H9 (cell line): Measurements from ENCODE around the gene NPLOC4. TPM values are rescaled to one million over a fixed set of nuclear protein-coding genes. Genes with fewer than 3 reads are reported as not detected.

Source experiments
- DNase-seq: peaks from one replicate; pipeline ENCODE4 v3.0.0-alpha.2; 2017
- H2AFZ ChIP-seq: one replicate; pipeline ENCODE4 v1.6.1; 2013; ENCODE audit warnings: mild to moderate bottlenecking, low read length, control low read depth, moderate library complexity
- H2AK5ac ChIP-seq: 2 replicates; pipeline ENCODE4 v1.6.1; 2013; ENCODE audit warnings: low read length, control low read depth, mixed read lengths; ENCODE audit not compliant: insufficient read length
- H2BK120ac ChIP-seq: one replicate; pipeline ENCODE4 v1.6.1; 2013; ENCODE audit warnings: low read depth, mild to moderate bottlenecking, low read length, control low read depth, inconsistent platforms; ENCODE audit not compliant: poor library complexity, severe bottlenecking
- H2BK12ac ChIP-seq: 2 replicates; pipeline ENCODE4 v1.6.1; 2013; ENCODE audit warnings: low read length, control low read depth, mixed read lengths, low read depth; ENCODE audit not compliant: insufficient read length
- H2BK15ac ChIP-seq: 2 replicates; pipeline ENCODE4 v1.6.1; 2013; ENCODE audit warnings: low read depth, low read length, control low read depth
- H2BK20ac ChIP-seq: one replicate; pipeline ENCODE4 v1.6.1; 2013; ENCODE audit warnings: low read depth, mild to moderate bottlenecking, low read length, control low read depth, inconsistent platforms; ENCODE audit not compliant: poor library complexity, severe bottlenecking
- H2BK5ac ChIP-seq: 2 replicates; pipeline ENCODE4 v1.6.1; 2013; ENCODE audit warnings: low read length, control low read depth, mixed read lengths; ENCODE audit not compliant: insufficient read length
- H3K14ac ChIP-seq: 2 replicates; pipeline ENCODE4 v1.6.1; 2013; ENCODE audit warnings: low read length, control low read depth; ENCODE audit not compliant: insufficient read depth
- H3K18ac ChIP-seq: 2 replicates; pipeline ENCODE4 v1.6.1; 2013; ENCODE audit warnings: low read depth, mild to moderate bottlenecking, mixed read lengths, low read length, control low read depth; ENCODE audit not compliant: insufficient read length
- H3K23ac ChIP-seq: 2 replicates; pipeline ENCODE4 v1.6.1; 2013; ENCODE audit warnings: low read length, control low read depth, mixed read lengths, low read depth; ENCODE audit not compliant: insufficient read length
- H3K23me2 ChIP-seq: 2 replicates; pipeline ENCODE4 v1.6.1; 2013; ENCODE audit warnings: low read depth, mild to moderate bottlenecking, mixed read lengths, low read length, control low read depth; ENCODE audit not compliant: insufficient read length, poor library complexity, severe bottlenecking
- H3K27ac ChIP-seq: 2 replicates; pipeline ENCODE4 v1.5.1; 2013; ENCODE audit warnings: low read length, control low read depth, mixed read lengths, low read depth; ENCODE audit not compliant: insufficient read length
- H3K27me3 ChIP-seq: 2 replicates; pipeline ENCODE4 v1.6.1; 2013; ENCODE audit warnings: low read length, control low read depth, inconsistent platforms; ENCODE audit not compliant: insufficient read depth
- H3K4ac ChIP-seq: 2 replicates; pipeline ENCODE4 v1.6.1; 2013; ENCODE audit warnings: low read depth, mild to moderate bottlenecking, control low read depth, inconsistent platforms, low read length, moderate library complexity
- H3K4me1 ChIP-seq: 2 replicates; pipeline ENCODE4 v1.6.1; 2013; ENCODE audit warnings: low read length, control low read depth, inconsistent platforms; ENCODE audit not compliant: insufficient read depth
- H3K4me2 ChIP-seq: 2 replicates; pipeline ENCODE4 v1.6.1; 2013; ENCODE audit warnings: low read length, control low read depth, mixed read lengths; ENCODE audit not compliant: insufficient read length, insufficient read depth
- H3K56ac ChIP-seq: 2 replicates; pipeline ENCODE4 v1.6.1; 2013; ENCODE audit warnings: low read depth, mild to moderate bottlenecking, mixed read lengths, low read length, control low read depth; ENCODE audit not compliant: insufficient read length
- H3K79me1 ChIP-seq: 2 replicates; pipeline ENCODE4 v1.6.1; 2013; ENCODE audit warnings: low read depth, mild to moderate bottlenecking, moderate library complexity, low read length, control low read depth, inconsistent platforms; ENCODE audit not compliant: insufficient read depth, poor library complexity, severe bottlenecking
- H3K79me2 ChIP-seq: 2 replicates; pipeline ENCODE4 v1.6.1; 2013; ENCODE audit warnings: low read length, control low read depth, inconsistent platforms; ENCODE audit not compliant: insufficient read depth
- H3K9ac ChIP-seq: 2 replicates; pipeline ENCODE4 v1.6.1; 2013; ENCODE audit warnings: low read length, control low read depth, mixed read lengths; ENCODE audit not compliant: insufficient read length; ENCODE audit errors: extremely low read depth
- H3K9me3 ChIP-seq: one replicate; pipeline ENCODE4 v1.6.1; 2013; ENCODE audit warnings: low read depth, low read length, inconsistent platforms; ENCODE audit not compliant: control insufficient read depth
- H3T11ph ChIP-seq: one replicate; pipeline ENCODE4 v1.6.1; 2013; ENCODE audit warnings: mild to moderate bottlenecking, low read length, control low read depth, inconsistent platforms
- H4K20me1 ChIP-seq: one replicate; pipeline ENCODE4 v1.6.1; 2013; ENCODE audit not compliant: control insufficient read depth, insufficient read length, insufficient read depth
- H4K5ac ChIP-seq: 2 replicates; pipeline ENCODE4 v1.6.1; 2013; ENCODE audit warnings: low read depth, mild to moderate bottlenecking, mixed read lengths, low read length, control low read depth; ENCODE audit not compliant: insufficient read length
- H4K8ac ChIP-seq: replicated peaks from 2 replicates; pipeline ENCODE4 v1.6.1; 2013; ENCODE audit warnings: low read length, control low read depth, mixed read lengths, low read depth; ENCODE audit not compliant: insufficient read length
- H4K91ac ChIP-seq: 2 replicates; pipeline ENCODE4 v1.6.1; 2013; ENCODE audit warnings: low read depth, mild to moderate bottlenecking, moderate library complexity, mixed read lengths, low read length, control low read depth; ENCODE audit not compliant: insufficient read length
- H3K27ac Mint-ChIP-seq, 3 experiments: 2 replicates in 2 of 3; 3 replicates in 1 of 3; pipeline ENCODE4 v1.8.0; 2020 to 2021; ENCODE audit warnings: mixed read lengths in 3 of 3, mild to moderate bottlenecking in 1 of 3, moderate library complexity in 1 of 3
- H3K27me3 Mint-ChIP-seq: 2 replicates; pipeline ENCODE4 v1.8.0; 2021; ENCODE audit warnings: low read depth, mild to moderate bottlenecking, moderate library complexity, mixed read lengths
- H3K36me3 Mint-ChIP-seq, 3 experiments: 2 replicates in 2 of 3; 3 replicates in 1 of 3; pipeline ENCODE4 v1.8.0; 2020 to 2021; ENCODE audit warnings: low read depth in 3 of 3, mixed read lengths in 3 of 3; ENCODE audit not compliant: insufficient read depth in 1 of 3
- H3K4me1 Mint-ChIP-seq, 2 experiments: 2 replicates each; pipeline ENCODE4 v1.8.0; 2020; ENCODE audit warnings: mixed read lengths in 2 of 2
- H3K4me3 Mint-ChIP-seq, 2 experiments: 2 replicates in 1 of 2; 3 replicates in 1 of 2; pipeline ENCODE4 v1.8.0; 2020 to 2021; ENCODE audit warnings: mild to moderate bottlenecking in 2 of 2, mixed read lengths in 2 of 2, moderate library complexity in 1 of 2
- H3K9me3 Mint-ChIP-seq, 2 experiments: 2 replicates in 1 of 2; 3 replicates in 1 of 2; pipeline ENCODE4 v1.8.0; 2020; ENCODE audit warnings: mild to moderate bottlenecking in 2 of 2, mixed read lengths in 2 of 2, moderate library complexity in 1 of 2
- WGBS: extraction: QIAGEN DNeasy Blood & Tissue Kit; methylation state at CpG from one replicate; pipeline ENCODE4 v1.1.7; 2013; ENCODE audit warnings: missing lambda C conversion rate, low lambda C conversion rate, mixed read lengths; ENCODE audit not compliant: insufficient read length; ENCODE audit errors: extremely low coverage; 5-methylcytosine and 5-hydroxymethylcytosine counted together
- total RNA-seq: library from RNA; stranded (reverse); gene quantifications from 2 replicates; pipeline ENCODE4 v1.2.1, GENCODE V29; 2021
- TF ChIP-seq, protein P1 (sequence below): fragments of 200-600 bp; sonication (generic); conservative IDR thresholded peaks from 3 replicates; pipeline ENCODE4 v1.8.0; 2021; ENCODE audit warnings: antibody characterized with exemption, mild to moderate bottlenecking

The NPLOC4 gene
- total RNA-seq, 1 experiment from 2014 or later: 103 TPM

DNA sequence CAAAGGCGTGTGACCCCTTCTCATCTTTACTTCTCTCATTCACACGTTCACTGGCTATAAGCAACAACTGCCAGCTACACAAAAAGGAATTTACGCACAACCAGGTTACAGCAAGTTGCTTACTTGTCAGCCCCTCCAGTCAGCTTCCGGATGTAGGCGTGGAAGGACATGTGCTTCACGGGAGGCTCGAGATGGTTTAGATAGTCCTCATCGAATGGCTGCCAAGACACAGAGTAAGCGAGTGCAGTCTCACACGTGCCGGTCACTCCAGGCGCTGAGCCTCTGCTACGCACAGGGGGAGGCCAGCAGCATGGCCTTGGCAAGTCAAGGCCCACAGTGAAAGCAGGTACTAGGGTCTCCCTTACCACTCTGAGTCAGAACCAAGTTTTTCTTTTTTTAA, 28.3 kb downstream of the NPLOC4 start:
- H2BK5ac ChIP-seq: no peak overlapping the region
- no peak overlapping the region for H2BK15ac ChIP-seq
- H3K56ac ChIP-seq: no peak overlapping the region
- no peak overlapping the region for H2AK5ac ChIP-seq
- Mint-ChIP-seq H3K36me3 (peaks cover 28 to 80% (median 69%) of the 10 kb centered on the region in 3 experiments; a peak in 6 of 7 replicates), H3K4me3 (no peak overlapping the region), H3K4me1 (no peaks in the 10 kb centered on the region), H3K27ac (no peak overlapping the region), H3K9me3 (no peaks in the 10 kb centered on the region), H3K27me3 (no peaks in the 10 kb centered on the region)
- no peak overlapping the region for H3T11ph ChIP-seq
- H3K23me2 ChIP-seq: no peaks in the 10 kb centered on the region
- H3K18ac ChIP-seq: no peak overlapping the region
- TF ChIP-seq, protein P1, sequence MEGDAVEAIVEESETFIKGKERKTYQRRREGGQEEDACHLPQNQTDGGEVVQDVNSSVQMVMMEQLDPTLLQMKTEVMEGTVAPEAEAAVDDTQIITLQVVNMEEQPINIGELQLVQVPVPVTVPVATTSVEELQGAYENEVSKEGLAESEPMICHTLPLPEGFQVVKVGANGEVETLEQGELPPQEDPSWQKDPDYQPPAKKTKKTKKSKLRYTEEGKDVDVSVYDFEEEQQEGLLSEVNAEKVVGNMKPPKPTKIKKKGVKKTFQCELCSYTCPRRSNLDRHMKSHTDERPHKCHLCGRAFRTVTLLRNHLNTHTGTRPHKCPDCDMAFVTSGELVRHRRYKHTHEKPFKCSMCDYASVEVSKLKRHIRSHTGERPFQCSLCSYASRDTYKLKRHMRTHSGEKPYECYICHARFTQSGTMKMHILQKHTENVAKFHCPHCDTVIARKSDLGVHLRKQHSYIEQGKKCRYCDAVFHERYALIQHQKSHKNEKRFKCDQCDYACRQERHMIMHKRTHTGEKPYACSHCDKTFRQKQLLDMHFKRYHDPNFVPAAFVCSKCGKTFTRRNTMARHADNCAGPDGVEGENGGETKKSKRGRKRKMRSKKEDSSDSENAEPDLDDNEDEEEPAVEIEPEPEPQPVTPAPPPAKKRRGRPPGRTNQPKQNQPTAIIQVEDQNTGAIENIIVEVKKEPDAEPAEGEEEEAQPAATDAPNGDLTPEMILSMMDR: no peak
- no peak overlapping the region for H4K8ac ChIP-seq
- H3K27me3 ChIP-seq: no peaks in the 10 kb centered on the region
- H3K14ac ChIP-seq: no peak overlapping the region
- no peaks in the 10 kb centered on the region for H3K4me1 ChIP-seq
- H3K79me1 ChIP-seq: peaks cover 3% of the 10 kb centered on the region
- H3K4ac ChIP-seq: no peak overlapping the region
- WGBS: no CpG with 5 or more reads among the region's 13 CpGs
- H2BK120ac ChIP-seq: no peak overlapping the region
- no peak overlapping the region for H3K23ac ChIP-seq
- no peak overlapping the region for H4K91ac ChIP-seq
- no peaks in the 10 kb centered on the region for H3K79me2 ChIP-seq
- no peak overlapping the region for H3K9ac ChIP-seq
- H4K5ac ChIP-seq: no peak overlapping the region
- no peak overlapping the region for H2BK20ac ChIP-seq
- H4K20me1 ChIP-seq: no peaks in the 10 kb centered on the region
- H2BK12ac ChIP-seq: no peak overlapping the region
- H3K4me2 ChIP-seq: no peak overlapping the region
- DNase-seq: no peak
- H2AFZ ChIP-seq: no peak overlapping the region
- no peaks in the 10 kb centered on the region for H3K9me3 ChIP-seq
- H3K27ac ChIP-seq: no peak overlapping the region
